ENCODE data around the gene SBK3.
"Not testable (repeated sequence)": the region's sequence is repeated elsewhere in the genome, so short reads cannot be mapped to it uniquely, and the experiment has no call there.

The SBK3 gene

GRCh38 chr19:55519451-55520311, 25.7 kb downstream of the SBK3 start:
- DNase-seq (ENCODE audit: low read depth in 2 of 2) = no peak

DNA sequence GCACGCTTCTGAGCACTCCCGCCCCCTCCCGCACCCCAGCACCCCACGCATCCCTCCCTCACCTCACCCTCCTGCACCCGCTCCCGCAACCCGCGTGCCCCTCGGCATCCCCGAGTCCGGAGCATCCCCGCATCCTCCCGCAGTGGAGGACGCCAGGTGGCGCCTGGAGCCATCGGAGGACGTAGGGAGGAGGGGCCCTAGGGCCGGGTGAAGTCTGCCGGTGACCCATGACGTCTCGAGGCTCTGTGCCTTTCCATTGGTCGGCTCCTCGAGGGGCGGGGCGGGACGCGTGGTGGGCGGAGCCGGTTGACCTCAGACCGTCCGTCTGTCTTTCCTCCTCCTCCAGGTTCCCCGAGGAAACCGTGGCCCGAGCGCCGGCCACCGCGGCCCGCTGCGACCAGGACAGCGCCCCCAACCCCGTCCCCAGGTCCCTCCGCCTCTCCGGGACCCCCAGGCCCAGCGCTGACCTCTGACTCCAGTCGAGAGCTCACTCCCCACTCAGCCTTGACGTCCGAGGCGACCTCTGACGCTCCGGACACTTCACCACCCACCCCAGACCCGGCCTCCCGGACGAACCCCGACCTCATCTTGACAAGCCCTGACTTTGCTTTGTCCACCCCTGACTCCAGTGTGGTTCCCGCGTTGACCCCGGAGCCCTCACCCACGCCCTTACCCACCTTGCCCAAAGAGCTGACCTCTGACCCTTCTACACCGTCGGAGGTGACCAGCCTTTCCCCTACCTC, 28.3 kb downstream of the SBK3 start:
- DNase-seq (ENCODE audit: low read depth in 2 of 2) = peak; percentile 87 to 91

DNA sequence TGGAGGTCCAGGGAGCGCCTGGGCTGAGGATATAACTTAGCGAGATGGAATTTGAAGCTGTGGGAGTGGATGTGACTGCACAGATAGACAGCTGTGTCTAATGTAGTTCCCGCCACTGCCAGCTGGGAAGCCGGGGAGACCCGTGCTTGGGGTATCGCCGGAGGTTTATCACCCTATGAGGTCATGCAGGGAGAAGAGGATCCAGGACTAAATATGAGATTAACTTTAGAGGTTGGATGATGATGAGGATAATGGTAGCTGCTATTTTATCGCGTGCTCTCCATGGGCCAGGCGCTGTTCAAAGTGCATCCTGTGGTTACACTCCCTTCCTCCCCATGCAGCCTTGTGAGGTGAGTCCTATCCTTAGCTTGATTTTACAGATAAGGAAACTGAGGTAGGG, 37.2 kb downstream of the SBK3 start:
- no peak for DNase-seq (ENCODE audit: low read depth in 2 of 2)

DNA sequence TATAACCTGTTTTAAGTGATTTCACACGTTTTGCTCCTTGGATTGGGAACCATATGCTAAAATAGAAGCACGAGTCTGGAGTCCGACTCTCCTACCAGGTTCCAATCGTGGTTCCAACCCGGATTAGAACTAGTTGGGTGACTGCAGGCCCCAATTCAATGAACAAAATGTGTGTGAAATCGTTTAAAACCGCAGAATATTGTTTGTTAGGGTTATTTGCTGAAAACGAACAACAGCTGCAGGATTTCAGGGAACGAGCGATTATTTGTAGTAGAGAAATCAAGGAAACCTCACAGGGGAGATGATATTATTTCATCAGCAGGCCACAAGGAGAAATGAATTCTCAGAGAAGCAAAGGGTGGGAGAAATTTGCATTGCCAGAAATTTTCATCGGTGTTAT, 40.4 kb downstream of the SBK3 start:
- no peak for DNase-seq (ENCODE audit: low read depth in 2 of 2)

- DNase-seq (ENCODE audit: low read depth in 2 of 2) = no peak
Measured at GRCh38 chr19:55504252-55504603, 41.1 kb downstream of the SBK3 start.

GRCh38 chr19:55503502-55504251, 41.7 kb downstream of the SBK3 start:
- peak; percentile 93 to 94 for DNase-seq (ENCODE audit: low read depth in 2 of 2)

DNA sequence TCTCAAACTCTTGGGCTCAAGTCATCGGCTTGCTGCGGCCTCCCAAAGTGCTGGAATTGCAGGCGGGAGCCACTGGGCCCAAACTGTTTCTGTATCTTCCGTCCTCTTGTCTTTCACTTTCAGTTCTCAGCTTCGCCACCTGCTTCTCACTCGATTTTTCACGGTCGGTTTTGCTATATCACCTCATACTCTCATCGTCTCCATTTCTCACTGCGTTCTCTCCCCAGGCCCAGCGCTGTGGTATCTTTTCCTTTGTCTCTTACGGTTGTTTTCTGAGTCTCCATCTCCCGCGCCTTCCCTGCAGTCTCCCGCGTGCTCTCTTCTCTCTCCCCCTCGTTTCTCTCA, 42.2 kb downstream of the SBK3 start:
- no peak for DNase-seq (ENCODE audit: low read depth in 2 of 2)

GRCh38 chr19:55502197-55502952, 43.0 kb downstream of the SBK3 start:
- DNase-seq (ENCODE audit: low read depth in 2 of 2) = no peak

GRCh38 chr19:55500368-55500952, 44.9 kb downstream of the SBK3 start:
- DNase-seq (ENCODE audit: low read depth in 2 of 2) = no peak

GRCh38 chr19:55498246-55498840, 47.0 kb downstream of the SBK3 start:
- no peak for DNase-seq (ENCODE audit: low read depth in 2 of 2)

- no peak for DNase-seq (ENCODE audit: low read depth in 2 of 2)
Measured at GRCh38 chr19:55497763-55498162, 47.6 kb downstream of the SBK3 start.

GRCh38 chr19:55496820-55497219, 48.5 kb downstream of the SBK3 start:
- not testable (repeated sequence) for DNase-seq (ENCODE audit: low read depth in 2 of 2)

DNA sequence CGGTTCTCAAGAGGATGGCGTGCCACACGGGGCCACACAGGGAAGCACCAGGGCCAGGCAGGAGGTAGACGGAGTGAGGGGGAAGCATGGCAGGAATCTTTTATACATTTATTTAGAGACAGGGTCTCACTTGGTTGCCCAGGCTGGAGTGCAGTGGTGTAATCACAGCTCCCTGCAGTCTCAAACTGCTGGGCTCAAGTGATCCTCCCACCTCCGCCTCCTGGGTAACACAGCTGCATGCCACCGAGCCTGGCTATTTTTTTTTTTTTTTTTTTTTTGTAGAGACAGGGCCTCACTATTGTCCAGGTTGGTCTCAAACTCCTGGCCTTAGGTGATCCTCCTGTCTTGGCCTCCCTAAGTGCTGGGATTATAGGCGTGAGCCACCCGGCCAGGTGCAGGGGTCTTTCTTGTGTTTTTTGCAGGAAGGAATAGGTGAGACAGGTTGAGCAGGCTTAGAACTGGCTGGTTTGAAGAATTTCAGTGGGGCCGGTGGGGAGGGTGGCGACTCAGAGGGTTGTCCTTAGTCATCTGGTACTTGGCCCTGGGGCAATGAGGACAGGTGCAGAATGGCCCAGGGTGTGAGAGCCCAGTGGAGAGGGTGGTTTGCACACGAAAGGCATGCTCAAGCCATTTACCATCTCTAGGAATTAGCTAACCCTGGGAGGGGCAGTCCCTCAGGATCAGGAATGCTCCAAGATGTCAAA, 49.5 kb downstream of the SBK3 start:
- no peak for DNase-seq (ENCODE audit: low read depth in 2 of 2)

- no peak for DNase-seq (ENCODE audit: low read depth in 2 of 2)
Measured at GRCh38 chr19:55494172-55494761, 51.1 kb downstream of the SBK3 start.

- no peak for DNase-seq (ENCODE audit: low read depth in 2 of 2)
Measured at GRCh38 chr19:55493645-55494171, 51.6 kb downstream of the SBK3 start.

DNA sequence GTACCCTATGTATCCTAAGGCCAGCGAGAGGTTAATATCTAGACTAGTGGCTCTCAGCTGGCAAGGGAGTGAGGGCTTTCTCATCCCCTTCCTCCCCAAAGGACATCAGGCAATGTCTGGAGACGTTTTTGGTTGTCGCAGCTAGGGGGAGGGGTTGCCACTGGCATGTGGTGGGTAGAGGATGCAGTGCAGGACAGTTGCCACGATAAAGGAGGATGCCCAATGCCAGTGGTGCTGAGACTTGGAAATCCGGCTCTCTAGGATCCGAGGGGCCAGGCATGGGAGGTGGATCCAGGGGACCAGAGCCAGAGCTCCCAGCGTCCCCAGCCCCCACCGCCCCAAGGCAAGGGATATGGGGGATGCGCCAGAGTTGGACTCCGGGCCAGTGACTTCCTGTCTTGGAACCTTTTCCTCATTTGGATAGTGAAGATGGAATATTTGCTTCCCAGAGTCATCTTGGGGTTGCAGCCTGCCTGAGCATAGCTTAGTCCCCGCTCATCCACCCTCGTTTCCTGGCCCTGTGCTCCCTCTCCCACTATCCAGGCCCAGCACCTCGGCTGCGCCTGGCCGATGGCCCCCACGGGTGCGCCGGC, 52.2 kb downstream of the SBK3 start:
- DNase-seq (ENCODE audit: low read depth in 2 of 2) = no peak

- DNase-seq (ENCODE audit: low read depth in 2 of 2) = no peak
Measured at GRCh38 chr19:55492362-55492944, 52.9 kb downstream of the SBK3 start.

DNA sequence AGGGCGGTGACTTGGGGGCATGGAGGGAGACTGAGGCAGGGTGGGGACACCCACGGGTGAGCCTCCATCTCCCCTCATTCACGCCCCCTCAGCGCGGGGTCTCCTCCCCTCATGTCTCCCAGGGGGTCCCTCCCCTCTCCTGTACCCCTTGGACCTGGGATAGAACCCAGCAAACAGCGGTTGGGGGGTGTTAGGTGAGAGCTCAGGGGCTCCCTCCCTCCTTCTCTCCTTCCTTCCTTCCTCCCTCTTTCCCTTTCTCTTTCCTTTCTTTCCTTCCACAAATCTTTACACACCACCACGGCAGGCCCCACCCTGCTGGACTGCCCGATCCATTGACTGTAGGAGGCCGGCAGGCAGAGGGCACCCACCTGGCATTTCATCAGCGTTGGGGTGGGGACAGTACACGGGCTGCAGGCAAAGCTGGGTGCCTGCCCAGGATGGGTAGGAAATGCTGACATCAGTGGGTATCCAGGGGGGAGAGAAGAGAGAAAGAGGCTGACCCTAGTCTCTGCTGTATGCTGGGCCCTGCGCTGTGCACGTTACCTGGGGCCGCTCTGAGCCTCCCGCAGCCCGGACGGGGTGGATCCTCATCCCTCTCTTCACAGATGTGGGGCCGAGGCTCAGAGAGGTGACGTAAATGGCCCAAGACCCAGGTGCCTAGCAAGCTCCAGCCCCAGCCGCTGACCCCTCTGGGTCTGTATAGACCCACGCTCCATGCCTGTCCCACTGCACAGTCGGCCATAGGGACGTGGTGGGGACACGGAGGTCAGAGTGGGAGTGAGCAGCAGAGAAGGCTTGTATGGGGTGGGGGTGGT, 53.6 kb downstream of the SBK3 start:
- no peak for DNase-seq (ENCODE audit: low read depth in 2 of 2)

Data from stimulated activated CD4-positive, alpha-beta T cell treated with anti-CD3 and anti-CD28 coated beads, Interleukin-1b, Interleukin-23, amount 100 ng/mL, for 4 hours (primary cell).